HEK293T (cell line): Measurements from ENCODE around the gene TADA2B.

ENCODE experiments used
- NFRKB ChIP-seq: fragments of 450-650 bp; IDR thresholded peaks from 2 replicates; pipeline ENCODE4 v1.6.1; 2016; ENCODE audit warnings: mild to moderate bottlenecking, moderate library complexity
- SP1 ChIP-seq: fragments of 450-650 bp; IDR thresholded peaks from 2 replicates; pipeline ENCODE4 v1.6.1; 2017
- TARDBP ChIP-seq: fragments of 450-650 bp; IDR thresholded peaks from 2 replicates; pipeline ENCODE4 v1.6.1; 2016
- ZNF384 ChIP-seq: fragments of 450-650 bp; IDR thresholded peaks from 2 replicates; pipeline ENCODE4 v1.6.1; 2016

- TF ChIP-seq TARDBP (no peak), NFRKB (no peak), SP1 (no peak), ZNF384 (no peak)
Observed at GRCh38 chr4:7103031-7103606, 59.9 kb downstream of the TADA2B start.
